ENCODE data around the gene EPHB2.
"Not testable (repeated sequence)": the region's sequence is repeated elsewhere in the genome, so short reads cannot be mapped to it uniquely, and the experiment has no call there.

Gene EPHB2

GRCh38 chr1:22839806-22840205 is 129.2 kb downstream of the EPHB2 start:
- DNase-seq (ENCODE audit: low spot score) = no peak

- DNase-seq (ENCODE audit: low spot score) = no peak
These were observed 130.5 kb downstream of the EPHB2 start for GRCh38 chr1:22841142-22841541.

- DNase-seq (ENCODE audit: low spot score) = no peak
These were observed 131.2 kb downstream of the EPHB2 start for GRCh38 chr1:22841860-22842281.

- DNase-seq (ENCODE audit: low spot score) = not testable (repeated sequence)
These were observed 133.0 kb downstream of the EPHB2 start for GRCh38 chr1:22843441-22844183.

GRCh38 chr1:22844621-22845020 is 134.0 kb downstream of the EPHB2 start:
- no peak for DNase-seq (ENCODE audit: low spot score)

GRCh38 chr1:22845398-22845935 is 134.8 kb downstream of the EPHB2 start:
- DNase-seq (ENCODE audit: low spot score) = no peak

- no peak for DNase-seq (ENCODE audit: low spot score)
These were observed 135.8 kb downstream of the EPHB2 start for GRCh38 chr1:22846458-22846857.

- DNase-seq (ENCODE audit: low spot score) = no peak
These were observed 136.6 kb downstream of the EPHB2 start for GRCh38 chr1:22847249-22847648.

- no peak for DNase-seq (ENCODE audit: low spot score)
These were observed 137.1 kb downstream of the EPHB2 start for GRCh38 chr1:22847709-22848108.

GRCh38 chr1:22848405-22848804 is 137.8 kb downstream of the EPHB2 start:
- DNase-seq (ENCODE audit: low spot score) = no peak

- DNase-seq (ENCODE audit: low spot score) = no peak
These were observed 139.1 kb downstream of the EPHB2 start for GRCh38 chr1:22849770-22850169.

- DNase-seq (ENCODE audit: low spot score) = no peak
These were observed 139.6 kb downstream of the EPHB2 start for GRCh38 chr1:22850281-22850680.

GRCh38 chr1:22850681-22851080 is 140.0 kb downstream of the EPHB2 start:
- no peak for DNase-seq (ENCODE audit: low spot score)

- no peak for DNase-seq (ENCODE audit: low spot score)
These were observed 140.9 kb downstream of the EPHB2 start for GRCh38 chr1:22851517-22851916.

- no peak for DNase-seq (ENCODE audit: low spot score)
These were observed 141.6 kb downstream of the EPHB2 start for GRCh38 chr1:22852144-22852655.

- DNase-seq (ENCODE audit: low spot score) = no peak
These were observed 143.1 kb downstream of the EPHB2 start for GRCh38 chr1:22853651-22854185.

GRCh38 chr1:22854688-22855565 is 144.3 kb downstream of the EPHB2 start:
- no peak for DNase-seq (ENCODE audit: low spot score)

GRCh38 chr1:22855668-22856606 is 145.3 kb downstream of the EPHB2 start:
- no peak for DNase-seq (ENCODE audit: low spot score)

- no peak for DNase-seq (ENCODE audit: low spot score)
These were observed 147.0 kb downstream of the EPHB2 start for GRCh38 chr1:22857661-22858060.

- DNase-seq (ENCODE audit: low spot score) = no peak
These were observed 149.8 kb downstream of the EPHB2 start for GRCh38 chr1:22860414-22860800.

GRCh38 chr1:22860883-22861385 is 150.3 kb downstream of the EPHB2 start:
- DNase-seq (ENCODE audit: low spot score) = no peak

Data from HuH-7.5 (cell line).